HL-60 (cell line): ENCODE data around the gene ENPP4.

ENCODE experiments used
- DNase-seq, 2 experiments: peaks; one replicate each; pipeline ENCODE4 v3.0.0-alpha.2; 2010 to 2020; ENCODE audit warnings: low read depth in 1 of 2, low spot score in 1 of 2
- H3K27ac ChIP-seq: fragments of 250-450 bp; sonication (Bioruptor Pico); replicated peaks from 2 replicates; pipeline ENCODE4 v1.5.1; 2020; ENCODE audit warnings: mild to moderate bottlenecking, moderate library complexity
- H3K27me3 ChIP-seq: fragments of 250-450 bp; sonication (Bioruptor Pico); 2 replicates; pipeline ENCODE4 v1.5.1; 2021; ENCODE audit warnings: mild to moderate bottlenecking, moderate library complexity; ENCODE audit not compliant: insufficient read depth, poor library complexity, severe bottlenecking
- H3K4me3 ChIP-seq: replicated peaks from 2 replicates; pipeline ENCODE4 v1.5.1; 2011; ENCODE audit warnings: mild to moderate bottlenecking, control low read depth, low read length; ENCODE audit not compliant: insufficient read depth
- CTCF ChIP-seq: IDR thresholded peaks from one replicate; pipeline ENCODE4 v1.5.1; 2011; ENCODE audit warnings: low read length, control low read depth, inconsistent platforms; ENCODE audit not compliant: insufficient read depth
- GABPA ChIP-seq: IDR thresholded peaks from 2 replicates; pipeline ENCODE4 v1.6.1; 2012; ENCODE audit warnings: low read depth
- POLR2AphosphoS5 ChIP-seq: IDR thresholded peaks from 2 replicates; pipeline ENCODE4 v1.6.1; 2012; ENCODE audit warnings: low read depth
- REST ChIP-seq: IDR thresholded peaks from 2 replicates; pipeline ENCODE4 v1.6.1; 2012; ENCODE audit warnings: low read depth; ENCODE audit not compliant: insufficient replicate concordance
- SPI1 ChIP-seq: IDR thresholded peaks from 2 replicates; pipeline ENCODE4 v1.6.1; 2012; ENCODE audit warnings: low read depth, mild to moderate bottlenecking, borderline replicate concordance

The ENPP4 gene

DNA sequence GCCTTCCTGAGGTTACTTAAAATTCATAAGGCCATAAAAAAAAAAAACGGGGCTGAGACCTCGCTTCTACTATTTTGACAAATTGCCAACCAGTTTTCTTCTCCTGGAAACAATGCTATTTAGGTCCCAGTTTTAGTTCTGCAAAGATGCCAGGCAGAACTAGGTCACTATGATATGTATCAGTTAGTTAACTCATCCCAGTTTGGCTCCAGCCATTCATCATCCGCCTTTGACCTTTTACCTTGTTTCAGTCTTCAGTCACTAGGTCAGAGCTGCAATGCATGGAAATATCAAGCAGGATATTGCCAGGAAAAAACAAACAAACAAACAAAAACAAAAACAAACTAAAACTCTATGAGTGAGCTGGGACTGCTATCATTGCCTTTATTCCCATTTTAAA is 29.8 kb upstream of the ENPP4 start:
- no peak for DNase-seq
- Histone ChIP-seq H3K27me3 (no peaks in the 10 kb centered on the region), H3K4me3 (no peak overlapping the region), H3K27ac (no peak overlapping the region)
- TF ChIP-seq GABPA: no peak

DNA sequence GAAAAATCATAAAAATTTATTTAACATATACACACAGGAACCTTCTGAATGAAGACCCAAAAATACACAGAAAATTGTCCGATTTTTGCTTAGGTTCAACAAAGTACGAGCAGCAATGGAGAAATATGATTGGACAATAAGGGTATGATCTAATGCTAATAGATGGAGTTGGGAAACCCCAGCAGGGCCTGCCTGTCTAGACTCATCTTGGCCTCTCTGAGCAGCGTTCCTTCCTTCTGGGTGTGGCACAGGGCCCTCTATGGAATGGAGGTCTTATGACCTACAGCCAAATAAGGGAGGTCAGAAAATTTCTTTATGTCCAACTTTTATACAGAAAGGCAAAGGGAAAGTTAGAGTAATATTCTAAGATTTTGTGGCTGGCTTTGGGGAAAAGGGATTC is 27.7 kb upstream of the ENPP4 start:
- TF ChIP-seq POLR2AphosphoS5: no peak
- no peak for TF ChIP-seq SPI1
- TF ChIP-seq REST: no peak
- no peak for TF ChIP-seq GABPA
- no peak for TF ChIP-seq CTCF
- DNase-seq: no peak
- no peak overlapping the region for H3K27ac ChIP-seq
- H3K27me3 ChIP-seq: no peaks in the 10 kb centered on the region
- no peak overlapping the region for H3K4me3 ChIP-seq

GRCh38 chr6:46103441-46104115 is 26.2 kb upstream of the ENPP4 start:
- no peak overlapping the region for H3K27ac ChIP-seq

More at GRCh38 chr6:46103441-46104115, 26.2 kb upstream of the ENPP4 start:
- TF ChIP-seq GABPA: no peak
- no peak for TF ChIP-seq REST
- TF ChIP-seq POLR2AphosphoS5: no peak
- no peak for TF ChIP-seq SPI1
- TF ChIP-seq CTCF: no peak
- no peaks in the 10 kb centered on the region for H3K27me3 ChIP-seq
- no peak overlapping the region for H3K4me3 ChIP-seq
- no peak for DNase-seq
